NB4 (cell line): ENCODE measurements around the gene TSSK2.

Experiments
- DNase-seq: peaks from one replicate; pipeline ENCODE4 v3.0.0; 2010; ENCODE audit warnings: low read depth
- H3K4me3 ChIP-seq: one replicate; pipeline ENCODE4 v1.5.1; 2011; ENCODE audit warnings: mild to moderate bottlenecking, low read depth, low read length, moderate library complexity
- CTCF ChIP-seq: IDR thresholded peaks from one replicate; pipeline ENCODE4 v1.5.1; 2012; ENCODE audit warnings: low read depth, low read length
- MAX ChIP-seq: IDR thresholded peaks from 2 replicates; pipeline ENCODE4 v1.6.1; 2011; ENCODE audit warnings: low read depth, low read length
- MYC ChIP-seq: IDR thresholded peaks from 2 replicates; pipeline ENCODE4 v1.6.1; 2011; ENCODE audit warnings: low read depth, low read length
- POLR2A ChIP-seq: IDR thresholded peaks from 2 replicates; pipeline ENCODE4 v1.6.1; 2011; ENCODE audit warnings: mild to moderate bottlenecking; ENCODE audit not compliant: insufficient read length; ENCODE audit errors: extremely low read depth

TSSK2 gene

GRCh38 chr22:19176732-19177131 is 45.6 kb downstream of the TSSK2 start:
- no peak overlapping the region for H3K4me3 ChIP-seq
- TF ChIP-seq MYC (no peak), CTCF (no peak), MAX (no peak), POLR2A (no peak)
- DNase-seq, result peak; percentile 28

GRCh38 chr22:19177164-19178064 is 46.3 kb downstream of the TSSK2 start:
- DNase-seq, result no peak
- peak overlapping the region; percentile 49 for H3K4me3 ChIP-seq
- TF ChIP-seq POLR2A, result no peak
- no peak for TF ChIP-seq MYC
- TF ChIP-seq CTCF, result no peak
- TF ChIP-seq MAX, result no peak

GRCh38 chr22:19178065-19178656 is 47.1 kb downstream of the TSSK2 start:
- TF ChIP-seq MYC (no peak), MAX (0 out of 2 replicates have a peak, but pooled peaks have one; percentile 6), POLR2A (no peak)
- peak; percentile 66 for DNase-seq
- H3K4me3 ChIP-seq, result peak overlapping the region; percentile 49

GRCh38 chr22:19178657-19179496 is 47.8 kb downstream of the TSSK2 start, which contains the start of gene SLC25A1:
Gene SLC25A1, minus strand, starts transcription at chr22:19178736. Its CDS starts 63 bp downstream, at chr22:19178673.
- peak; percentile 88 for DNase-seq
- TF ChIP-seq MYC, result no peak
- TF ChIP-seq POLR2A, result no peak
- TF ChIP-seq CTCF, result no peak
- TF ChIP-seq MAX, result peak; percentile 40; the same call in 1 of the 2 replicates
- peak within 1 kb of the TSS; percentile 49 for H3K4me3 ChIP-seq

GRCh38 chr22:19179497-19180048 is 48.5 kb downstream of the TSSK2 start:
- DNase-seq, result peak; percentile 86
- peak; percentile 56 for TF ChIP-seq CTCF
- TF ChIP-seq MYC, result no peak
- H3K4me3 ChIP-seq, result peak overlapping the region; percentile 38
